ENCODE measurements around the gene RBBP6. TPM values are rescaled to one million over a fixed set of nuclear protein-coding genes. Genes with fewer than 3 reads are reported as not detected.

The RBBP6 gene
- polyA plus RNA-seq, 1 of the 3 experiments (the other 2 are of a cell fraction), result 15.1 TPM

DNA sequence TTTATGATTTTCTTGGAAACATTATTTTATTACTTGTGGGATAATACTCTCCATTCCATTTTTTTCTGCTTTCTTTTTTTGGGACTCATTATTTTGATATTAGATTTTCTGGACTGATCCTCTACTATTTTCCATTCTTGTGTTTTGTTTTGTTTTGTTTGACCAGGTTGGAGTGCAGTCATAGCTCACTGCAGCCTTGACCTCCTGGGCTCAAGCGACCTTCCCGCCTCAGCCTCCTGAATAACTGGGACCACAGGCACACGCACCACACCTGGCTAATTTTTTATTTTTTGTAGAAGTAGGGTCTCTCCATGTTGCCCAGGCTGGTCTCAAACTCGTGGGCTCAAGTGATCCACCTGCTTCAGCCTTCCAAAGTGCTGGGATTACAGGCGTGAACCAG, 44.1 kb downstream of the RBBP6 start:
- Histone ChIP-seq H3K9me3 (no peaks in the 10 kb centered on the region), H3K4me2 (no peak overlapping the region), H3K36me3 (replicated peaks in 1 of 2; ENCODE audit: control insufficient read depth in 1 of 2, insufficient read depth in 2 of 2, low read length in 1 of 2) (no peaks in the 10 kb centered on the region), H3K79me2 (ENCODE audit: insufficient read depth) (no peaks in the 10 kb centered on the region), H2AFZ (ENCODE audit: low read depth) (no peak overlapping the region), H3K4me1 (ENCODE audit: control insufficient read depth in 1 of 2, insufficient read depth in 2 of 2, low read depth in 1 of 2, low read length in 1 of 2) (no peaks in the 10 kb centered on the region; a peak in 1 of 4 replicates), H3K9me2 (no peaks in the 10 kb centered on the region), H3K9ac (no peak overlapping the region), H3F3A (replicated peaks; ENCODE audit: insufficient read depth) (no peaks in the 10 kb centered on the region), H3K27me3 (ENCODE audit: insufficient read depth) (no peaks in the 10 kb centered on the region), H3K4me3 (ENCODE audit: low read depth in 2 of 2, low read length in 1 of 2) (no peak overlapping the region), H3K27ac (ENCODE audit: low read depth in 2 of 2, low read length in 1 of 2) (no peak overlapping the region), H4K20me1 (ENCODE audit: insufficient read depth) (no peaks in the 10 kb centered on the region)
- TF ChIP-seq GATA2 (CRISPR knock-in tag; IDR thresholded peaks at IDR 0.05) (no peak), USF2 (IDR thresholded peaks at IDR 0.05; ENCODE audit: borderline replicate concordance, low read depth, low read length) (no peak), PBX3 (IDR thresholded peaks at IDR 0.05) (no peak), RAD21 (IDR thresholded peaks at IDR 0.05; ENCODE audit: low read length) (no peak), NFIC (IDR thresholded peaks at IDR 0.05; ENCODE audit: borderline replicate concordance) (no peak), NRF1 (IDR thresholded peaks at IDR 0.05; ENCODE audit: low read depth, low read length) (no peak), FOXJ3 (CRISPR knock-in tag; IDR thresholded peaks at IDR 0.05) (no peak), MAX (IDR thresholded peaks at IDR 0.05; ENCODE audit: low read depth) (no peak), EP300 (IDR thresholded peaks at IDR 0.05; ENCODE audit: borderline replicate concordance in 1 of 2, low read depth in 1 of 2, low read length in 1 of 2) (no peak), GABPA (IDR thresholded peaks at IDR 0.05; ENCODE audit: low read depth) (no peak), JUND (IDR thresholded peaks at IDR 0.05) (no peak), FOXM1 (IDR thresholded peaks at IDR 0.05; ENCODE audit: low read depth) (no peak), RFX5 (IDR thresholded peaks at IDR 0.05; ENCODE audit: low read length) (no peak), EZH2phosphoT487 (IDR thresholded peaks at IDR 0.05; ENCODE audit: borderline replicate concordance, low read depth) (no peak), RXRA (IDR thresholded peaks at IDR 0.05; ENCODE audit: borderline replicate concordance, low read depth) (no peak), RCOR1 (IDR thresholded peaks at IDR 0.05; ENCODE audit: low read length) (no peak), MEF2A (IDR thresholded peaks at IDR 0.05; ENCODE audit: borderline replicate concordance, low read depth) (no peak), SIN3A (IDR thresholded peaks at IDR 0.05; ENCODE audit: borderline replicate concordance, low read depth, low read length) (no peak), USF1 (IDR thresholded peaks at IDR 0.05; ENCODE audit: borderline replicate concordance, low read depth) (no peak)
- TF ChIP-seq, protein P1, sequence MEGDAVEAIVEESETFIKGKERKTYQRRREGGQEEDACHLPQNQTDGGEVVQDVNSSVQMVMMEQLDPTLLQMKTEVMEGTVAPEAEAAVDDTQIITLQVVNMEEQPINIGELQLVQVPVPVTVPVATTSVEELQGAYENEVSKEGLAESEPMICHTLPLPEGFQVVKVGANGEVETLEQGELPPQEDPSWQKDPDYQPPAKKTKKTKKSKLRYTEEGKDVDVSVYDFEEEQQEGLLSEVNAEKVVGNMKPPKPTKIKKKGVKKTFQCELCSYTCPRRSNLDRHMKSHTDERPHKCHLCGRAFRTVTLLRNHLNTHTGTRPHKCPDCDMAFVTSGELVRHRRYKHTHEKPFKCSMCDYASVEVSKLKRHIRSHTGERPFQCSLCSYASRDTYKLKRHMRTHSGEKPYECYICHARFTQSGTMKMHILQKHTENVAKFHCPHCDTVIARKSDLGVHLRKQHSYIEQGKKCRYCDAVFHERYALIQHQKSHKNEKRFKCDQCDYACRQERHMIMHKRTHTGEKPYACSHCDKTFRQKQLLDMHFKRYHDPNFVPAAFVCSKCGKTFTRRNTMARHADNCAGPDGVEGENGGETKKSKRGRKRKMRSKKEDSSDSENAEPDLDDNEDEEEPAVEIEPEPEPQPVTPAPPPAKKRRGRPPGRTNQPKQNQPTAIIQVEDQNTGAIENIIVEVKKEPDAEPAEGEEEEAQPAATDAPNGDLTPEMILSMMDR (IDR thresholded peaks at IDR 0.05), result no peak
- ChIA-PET POLR2A (no interaction called here), CTCF (no interaction called here)
- WGBS (ENCODE audit: low lambda C conversion rate), result 78% methylated on average over 5 of the region's 5 CpGs
- DNase-seq, result no peak
